Esophagus squamous epithelium (tissue), 4 donors: Measurements from ENCODE around the gene FNDC11.

Experiments
- CTCF ChIP-seq, 6 experiments: fragments of 450-650 bp in 4 of 6; fragments of 200-600 bp in 2 of 6; sonication (generic) in 2 of 6; IDR thresholded peaks; one replicate each; pipeline ENCODE4 v1.5.1; 2016 to 2019; ENCODE audit warnings: antibody characterized with exemption in 6 of 6, mild to moderate bottlenecking in 4 of 6, moderate library complexity in 4 of 6
- POLR2A ChIP-seq, 4 donors: fragments of 450-650 bp; IDR thresholded peaks; one replicate each; pipeline ENCODE4 v1.6.1; 2017; ENCODE audit warnings: antibody characterized with exemption in 4 of 4, mild to moderate bottlenecking in 4 of 4, moderate library complexity in 3 of 4

- no peak for TF ChIP-seq CTCF (IDR thresholded peaks at IDR 0.05)
- no peak for TF ChIP-seq POLR2A (IDR thresholded peaks at IDR 0.05)
These were observed 19.7 kb downstream of the FNDC11 start for GRCh38 chr20:63573647-63574131.
